Left ventricle myocardium inferior (tissue), 1 donor: ENCODE measurements around the gene COMTD1. TPM values are rescaled to one million over a fixed set of nuclear protein-coding genes. Genes with fewer than 3 reads are reported as not detected.
A peak's percentile ranks its signal among the peaks of the same experiment; 100 is the strongest.

Experiments used
- DNase-seq: peaks from one replicate; pipeline ENCODE4 v3.0.0-alpha.2; 2020
- H3K27ac ChIP-seq: fragments of 200-600 bp; replicated peaks from 2 replicates; pipeline ENCODE4 v1.8.0; 2021
- H3K27me3 ChIP-seq: fragments of 200-600 bp; 2 replicates; pipeline ENCODE4 v1.8.0; 2021; ENCODE audit warnings: low read depth
- H3K36me3 ChIP-seq: fragments of 200-600 bp; 2 replicates; pipeline ENCODE4 v1.8.0; 2021
- H3K4me1 ChIP-seq: fragments of 200-600 bp; 2 replicates; pipeline ENCODE4 v1.8.0; 2021
- H3K4me3 ChIP-seq: fragments of 200-600 bp; 2 replicates; pipeline ENCODE4 v1.8.0; 2021; ENCODE audit warnings: mild to moderate bottlenecking, moderate library complexity
- H3K9me3 ChIP-seq: fragments of 200-600 bp; replicated peaks from 2 replicates; pipeline ENCODE4 v1.8.0; 2021
- CTCF ChIP-seq: fragments of 200-600 bp; IDR thresholded peaks from 2 replicates; pipeline ENCODE4 v1.8.0; 2021; ENCODE audit warnings: antibody characterized with exemption, mild to moderate bottlenecking, borderline replicate concordance
- intact Hi-C: fragments of 100-400 bp; cut with micrococcal nuclease; formaldehyde crosslinking; loops from one replicate; pipeline ENCODE4 v1.11.0; 2022
- total RNA-seq: library from RNA; stranded (reverse); fragmentation: NEBNext Ultra II Directional; extraction: Animal tissue kit (Norgen Biotek cat#: 25700); gene quantifications from one replicate; pipeline ENCODE4 v1.2.1, GENCODE V29; 2021
- donor health status: DM: no; HTN: yes; CAD: no; lungs with severe emphysema.

The COMTD1 gene
- total RNA-seq, 1 donor from 2014 or later = 29.0 TPM

- H3K36me3 ChIP-seq = no peaks in the 10 kb centered on the region
- TF ChIP-seq CTCF = no peak
Observed at GRCh38 chr10:75238182-75239095, 2.7 kb upstream of the COMTD1 start.

GRCh38 chr10:75236178-75236825 is 545 bp upstream of the COMTD1 start:
- TF ChIP-seq CTCF = no peak
- peak overlapping the region; percentile 91 for H3K4me3 ChIP-seq
- intact Hi-C loops = loop anchor here (10.0 kb wide), 1 partner anchor 972 kb away; no protein-coding TSS in a partner anchor
- H3K27ac ChIP-seq = peak overlapping the region; percentile 94
- peaks cover 12% of the 10 kb centered on the region for H3K36me3 ChIP-seq
- no peaks in the 10 kb centered on the region for H3K27me3 ChIP-seq
- H3K4me1 ChIP-seq = peaks cover 20% of the 10 kb centered on the region
- no peak for DNase-seq
- no peaks in the 10 kb centered on the region for H3K9me3 ChIP-seq

More at GRCh38 chr10:75238182-75239095, 2.7 kb upstream of the COMTD1 start:
- peak; percentile 36 for DNase-seq
- H3K4me3 ChIP-seq = no peak overlapping the region
- H3K9me3 ChIP-seq = no peaks in the 10 kb centered on the region
- intact Hi-C loops = loop anchor here (10.0 kb wide), 1 partner anchor 974 kb away; no protein-coding TSS in a partner anchor
- peak overlapping the region; percentile 36 for H3K27ac ChIP-seq
- H3K4me1 ChIP-seq = peaks cover 20% of the 10 kb centered on the region
- H3K27me3 ChIP-seq = no peaks in the 10 kb centered on the region

- Histone ChIP-seq H3K4me3 (peak overlapping the region; percentile 91), H3K27me3 (no peaks in the 10 kb centered on the region), H3K36me3 (peaks cover 22% of the 10 kb centered on the region), H3K4me1 (peaks cover 30% of the 10 kb centered on the region), H3K9me3 (no peaks in the 10 kb centered on the region), H3K27ac (peak overlapping the region; percentile 94)
- no peak for DNase-seq
- peak; percentile 26 for TF ChIP-seq CTCF
- intact Hi-C loops = loop anchor here (10.0 kb wide), 1 partner anchor 970 kb away; no protein-coding TSS in a partner anchor
Observed at GRCh38 chr10:75234683-75235374, 928 bp downstream of the COMTD1 start.

GRCh38 chr10:75234017-75234682 is 1.6 kb downstream of the COMTD1 start:
- no peak for TF ChIP-seq CTCF
- Histone ChIP-seq H3K4me3 (peak overlapping the region; percentile 91), H3K36me3 (peaks cover 27% of the 10 kb centered on the region), H3K4me1 (peaks cover 37% of the 10 kb centered on the region), H3K9me3 (no peaks in the 10 kb centered on the region), H3K27ac (peak overlapping the region; percentile 94), H3K27me3 (no peaks in the 10 kb centered on the region)
- intact Hi-C loops = loop anchor here (10.0 kb wide), 1 partner anchor 969 kb away; no protein-coding TSS in a partner anchor
- DNase-seq = peak; percentile 93
